Activated naive CD8-positive, alpha-beta T cell treated with anti-CD3 and anti-CD28 coated beads, Interleukin-2, amount 10 ng/mL, durations not matched to agents 7 days and 5 days (primary cell): ENCODE data around the gene TMEM161A. TPM values are rescaled to one million over a fixed set of nuclear protein-coding genes. Genes with fewer than 3 reads are reported as not detected.
"Not testable (repeated sequence)": the region's sequence is repeated elsewhere in the genome, so short reads cannot be mapped to it uniquely, and the experiment has no call there.

Experiments used
- ATAC-seq: fragments of 150-1000 bp; cut with Tn5 transposase; one replicate; pipeline ENCODE4 v1.10.0; 2021; ENCODE audit warnings: low read depth, moderate library complexity
- POLR2A ChIA-PET: fragments of 350-600 bp; sonication (Branson Sonifier 250); formaldehyde crosslinking; loops from one replicate; lab custom pipeline; 2021; ENCODE audit warnings: antibody characterized with exemption; lab: Charles Lee
- DNase-seq: peaks from one replicate; pipeline ENCODE4 v3.0.0; 2021
- H3K27ac Mint-ChIP-seq: one replicate; pipeline ENCODE4 v1.8.0; 2022; ENCODE audit warnings: mild to moderate bottlenecking, mixed read lengths
- H3K27me3 Mint-ChIP-seq: one replicate; pipeline ENCODE4 v1.8.0; 2022; ENCODE audit warnings: mild to moderate bottlenecking, moderate library complexity, mixed read lengths
- H3K36me3 Mint-ChIP-seq: one replicate; pipeline ENCODE4 v1.8.0; 2021; ENCODE audit warnings: mild to moderate bottlenecking, mixed read lengths
- H3K4me1 Mint-ChIP-seq: one replicate; pipeline ENCODE4 v1.8.0; 2021; ENCODE audit warnings: mixed read lengths
- H3K4me3 Mint-ChIP-seq: one replicate; pipeline ENCODE4 v1.8.0; 2022; ENCODE audit warnings: mild to moderate bottlenecking, moderate library complexity, mixed read lengths
- H3K9me3 Mint-ChIP-seq: one replicate; pipeline ENCODE4 v1.8.0; 2021; ENCODE audit warnings: mixed read lengths
- total RNA-seq, 2 experiments: library from RNA; stranded (reverse); gene quantifications; one replicate each; pipeline ENCODE4 v1.2.3, GENCODE V29; 2021

TMEM161A gene
- total RNA-seq, 2 experiments from 2014 or later = 25.8 to 30.5 TPM

DNA sequence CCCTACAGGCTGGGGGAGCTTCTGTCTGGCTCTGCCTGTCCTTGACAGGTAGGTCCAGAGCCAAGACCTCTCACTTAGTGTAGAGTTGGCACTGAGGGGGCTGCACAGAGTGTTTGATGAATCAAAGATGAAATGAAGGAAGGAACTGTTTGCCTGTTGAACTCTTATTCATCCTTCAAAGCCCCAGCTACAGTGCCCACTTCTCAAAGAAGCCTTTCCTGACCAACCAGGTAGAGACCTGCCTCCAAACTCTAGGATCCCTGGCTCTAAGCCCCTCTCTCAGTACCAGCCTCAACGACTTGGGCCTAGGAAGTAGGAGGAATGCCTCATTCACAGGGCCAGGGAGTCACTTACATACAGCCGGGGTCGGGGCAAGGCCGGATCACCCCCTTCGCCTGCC is 9.1 kb upstream of the TMEM161A start:
- H3K36me3 Mint-ChIP-seq = peaks cover 4% of the 10 kb centered on the region
- no peak overlapping the region for H3K4me3 Mint-ChIP-seq
- no peaks in the 10 kb centered on the region for H3K27me3 Mint-ChIP-seq
- ATAC-seq (no peak), DNase-seq (no peak)
- H3K9me3 Mint-ChIP-seq = no peaks in the 10 kb centered on the region
- POLR2A ChIA-PET = no interaction called here
- no peak overlapping the region for H3K27ac Mint-ChIP-seq
- H3K4me1 Mint-ChIP-seq = no peaks in the 10 kb centered on the region

DNA sequence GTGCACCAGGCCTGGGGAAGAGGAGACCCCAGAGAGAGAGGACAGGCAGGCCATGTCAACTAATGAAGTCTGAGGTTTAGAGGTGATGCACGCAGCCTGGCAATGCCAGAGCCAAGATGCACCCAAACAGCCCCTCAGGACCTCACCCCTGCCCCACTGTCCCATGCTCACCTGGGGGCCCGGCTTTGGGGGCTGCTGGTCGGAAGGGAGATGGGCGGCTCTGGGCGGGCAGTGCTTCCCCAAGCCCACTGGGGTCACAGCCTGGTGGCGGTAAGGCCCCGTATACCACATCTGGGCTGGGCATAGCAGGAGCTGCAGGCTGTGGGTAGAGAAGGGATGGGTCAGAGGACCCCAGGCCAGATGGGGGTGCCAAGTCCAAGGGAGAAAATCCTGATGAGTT is 8.6 kb upstream of the TMEM161A start:
- POLR2A ChIA-PET = no interaction called here
- H3K27me3 Mint-ChIP-seq = no peaks in the 10 kb centered on the region

DNA sequence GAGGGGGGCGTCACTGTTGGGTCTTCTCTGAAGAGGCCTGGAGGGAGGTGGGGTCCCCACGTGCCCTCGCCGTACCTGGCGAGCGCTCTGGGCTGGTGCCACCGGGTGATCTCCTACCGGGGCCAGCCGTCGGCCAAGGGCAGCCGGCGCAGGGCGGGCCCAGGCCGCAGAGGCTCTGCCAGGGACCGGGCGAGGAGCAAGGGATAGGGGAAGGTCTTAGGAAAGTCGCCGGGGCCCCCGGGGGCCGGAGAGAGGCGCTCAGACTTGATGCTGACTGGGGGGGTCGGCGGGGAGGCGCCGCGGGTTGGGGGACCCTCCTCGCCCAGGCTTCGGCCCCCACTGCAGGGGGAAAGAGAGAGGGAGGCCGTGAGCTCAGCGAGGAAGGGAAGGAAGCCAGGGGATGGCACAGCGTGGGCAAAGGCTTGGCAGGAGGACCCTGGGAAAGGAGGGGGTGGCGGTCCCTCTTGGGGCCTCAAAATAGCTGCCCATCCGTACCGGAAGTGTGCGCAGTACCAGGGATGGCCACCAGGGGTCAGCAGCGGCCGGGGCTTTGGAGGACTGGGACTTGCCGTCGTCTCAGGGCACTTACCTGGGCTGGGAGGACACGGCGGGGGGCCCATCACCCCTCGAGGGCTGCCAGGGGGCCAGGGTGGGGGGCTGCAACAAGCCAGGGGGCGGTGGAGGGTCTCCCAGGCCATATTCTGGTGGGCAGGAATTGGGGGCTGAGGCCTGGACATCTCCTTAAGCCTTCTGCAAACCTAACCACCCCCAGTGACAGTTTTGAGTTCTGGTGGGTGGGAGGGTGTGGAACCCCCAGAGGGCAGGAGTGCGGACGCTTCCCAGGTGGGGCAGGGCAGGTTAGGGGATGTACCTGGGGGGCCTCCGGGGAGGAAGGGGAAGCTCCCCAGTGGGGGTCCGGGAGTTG is 7.7 kb upstream of the TMEM161A start:
- Mint-ChIP-seq H3K27me3 (no peaks in the 10 kb centered on the region), H3K27ac (no peak overlapping the region), H3K4me3 (no peak overlapping the region), H3K36me3 (peaks cover 4% of the 10 kb centered on the region), H3K4me1 (no peaks in the 10 kb centered on the region), H3K9me3 (no peaks in the 10 kb centered on the region)
- peak; percentile 95 for DNase-seq
- ATAC-seq = peak; percentile 86
- POLR2A ChIA-PET = interaction anchor here (0.6 kb wide), 1 partner anchor 113 kb away, joined by 3 read pairs; no protein-coding TSS in a partner anchor

More for the DNA sequence above, 8.6 kb upstream of the TMEM161A start:
- peaks cover 4% of the 10 kb centered on the region for H3K36me3 Mint-ChIP-seq
- ATAC-seq (no peak), DNase-seq (no peak)
- no peak overlapping the region for H3K4me3 Mint-ChIP-seq
- H3K4me1 Mint-ChIP-seq = no peaks in the 10 kb centered on the region
- H3K27ac Mint-ChIP-seq = no peak overlapping the region
- H3K9me3 Mint-ChIP-seq = no peaks in the 10 kb centered on the region

DNA sequence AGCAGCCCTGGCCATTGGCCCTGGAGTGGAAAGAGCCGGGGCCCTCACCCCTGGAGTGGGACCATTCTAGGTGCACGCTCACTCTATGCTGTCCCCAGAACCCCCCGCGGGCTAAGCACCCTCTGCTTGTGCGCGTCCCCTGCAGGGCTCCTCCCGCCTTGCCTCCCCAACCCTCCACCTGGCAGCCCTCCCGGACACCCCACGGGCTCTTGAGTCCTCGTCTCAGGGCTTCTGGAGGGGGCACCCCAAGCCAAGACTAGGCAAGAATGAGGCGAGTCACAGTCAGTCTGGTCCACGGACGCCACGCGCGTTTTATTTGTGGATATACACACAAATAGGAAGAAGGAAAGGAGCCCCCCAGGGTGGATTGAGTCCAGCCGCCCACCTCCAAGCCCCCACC is 7.0 kb upstream of the TMEM161A start:
- no peak for ATAC-seq
- H3K4me1 Mint-ChIP-seq = no peaks in the 10 kb centered on the region
- H3K36me3 Mint-ChIP-seq = peaks cover 4% of the 10 kb centered on the region
- POLR2A ChIA-PET = no interaction called here
- H3K4me3 Mint-ChIP-seq = no peak overlapping the region
- H3K27me3 Mint-ChIP-seq = no peaks in the 10 kb centered on the region
- no peak for DNase-seq
- no peak overlapping the region for H3K27ac Mint-ChIP-seq
- no peaks in the 10 kb centered on the region for H3K9me3 Mint-ChIP-seq

DNA sequence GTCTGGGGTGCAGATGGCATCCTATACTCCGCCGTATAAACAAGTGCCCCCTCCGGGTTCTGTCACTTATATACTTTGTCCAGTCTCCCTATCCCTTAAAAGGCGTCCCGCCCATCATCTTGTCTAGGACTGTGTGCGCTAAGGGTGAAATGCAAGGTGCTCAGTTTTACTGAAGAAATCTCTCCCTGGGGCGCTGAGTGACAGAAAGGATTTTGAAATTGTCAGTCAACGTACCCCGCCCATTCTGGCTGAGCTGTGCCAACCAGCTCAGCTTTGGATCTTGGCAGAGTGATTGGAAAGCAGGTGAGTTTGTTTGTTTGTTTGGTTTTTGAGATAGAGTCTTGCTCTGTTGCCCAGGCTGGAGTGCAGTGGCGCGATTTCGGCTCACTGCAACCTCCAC is 4.1 kb upstream of the TMEM161A start:
- H3K27ac Mint-ChIP-seq = no peak overlapping the region
- DNase-seq (no peak), ATAC-seq (no peak)
- POLR2A ChIA-PET = no interaction called here
- no peak overlapping the region for H3K4me3 Mint-ChIP-seq
- H3K9me3 Mint-ChIP-seq = no peaks in the 10 kb centered on the region
- H3K4me1 Mint-ChIP-seq = peaks cover 15% of the 10 kb centered on the region
- H3K27me3 Mint-ChIP-seq = no peaks in the 10 kb centered on the region
- no peaks in the 10 kb centered on the region for H3K36me3 Mint-ChIP-seq

DNA sequence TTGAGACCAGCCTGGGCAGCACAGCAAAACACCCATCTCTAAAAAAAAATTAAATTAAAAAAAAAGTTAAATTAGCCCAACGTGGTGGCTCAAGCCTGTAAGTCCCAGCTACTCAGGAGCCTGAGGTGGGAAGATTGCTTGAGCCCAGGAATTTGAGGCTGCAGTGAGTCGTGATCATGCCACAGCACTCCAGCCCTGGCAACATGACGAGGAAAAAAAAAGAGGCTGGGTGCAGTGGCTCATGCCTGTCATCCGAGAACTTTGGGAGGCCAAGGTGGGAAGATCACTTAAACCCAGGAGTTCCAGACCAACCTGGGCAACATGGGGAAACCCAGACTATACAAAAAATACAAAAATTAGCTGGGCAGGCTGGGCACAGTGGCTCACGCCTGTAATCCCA is 2.2 kb upstream of the TMEM161A start:
- Mint-ChIP-seq H3K27ac (no peak overlapping the region), H3K4me1 (peaks cover 20% of the 10 kb centered on the region), H3K27me3 (no peaks in the 10 kb centered on the region), H3K9me3 (no peaks in the 10 kb centered on the region), H3K36me3 (no peaks in the 10 kb centered on the region), H3K4me3 (no peak overlapping the region)
- DNase-seq (no peak), ATAC-seq (no peak)
- POLR2A ChIA-PET = no interaction called here

DNA sequence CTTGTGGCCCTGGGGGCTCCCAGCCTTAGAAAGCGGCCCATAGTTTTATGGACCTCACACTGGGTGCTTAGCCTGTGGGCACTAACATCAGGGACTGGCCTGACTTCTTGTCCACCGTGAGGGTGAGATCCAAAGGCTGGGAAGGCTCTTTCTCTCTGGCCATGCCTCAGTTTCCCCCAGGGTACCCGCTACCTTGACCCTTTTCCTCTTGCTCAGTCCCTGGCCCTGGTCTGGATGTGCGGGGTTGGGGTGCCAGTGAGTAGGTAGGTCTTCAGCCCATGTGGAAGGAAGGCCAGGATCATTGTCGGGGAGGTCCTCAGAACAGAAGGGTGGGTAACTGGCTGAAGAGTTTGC is 1.6 kb upstream of the TMEM161A start:
- H3K27ac Mint-ChIP-seq = no peak overlapping the region
- H3K9me3 Mint-ChIP-seq = no peaks in the 10 kb centered on the region
- POLR2A ChIA-PET = no interaction called here
- no peak for ATAC-seq
- H3K36me3 Mint-ChIP-seq = peaks cover 3% of the 10 kb centered on the region
- no peak overlapping the region for H3K4me3 Mint-ChIP-seq
- H3K27me3 Mint-ChIP-seq = no peaks in the 10 kb centered on the region
- peaks cover 24% of the 10 kb centered on the region for H3K4me1 Mint-ChIP-seq
- no peak for DNase-seq

DNA sequence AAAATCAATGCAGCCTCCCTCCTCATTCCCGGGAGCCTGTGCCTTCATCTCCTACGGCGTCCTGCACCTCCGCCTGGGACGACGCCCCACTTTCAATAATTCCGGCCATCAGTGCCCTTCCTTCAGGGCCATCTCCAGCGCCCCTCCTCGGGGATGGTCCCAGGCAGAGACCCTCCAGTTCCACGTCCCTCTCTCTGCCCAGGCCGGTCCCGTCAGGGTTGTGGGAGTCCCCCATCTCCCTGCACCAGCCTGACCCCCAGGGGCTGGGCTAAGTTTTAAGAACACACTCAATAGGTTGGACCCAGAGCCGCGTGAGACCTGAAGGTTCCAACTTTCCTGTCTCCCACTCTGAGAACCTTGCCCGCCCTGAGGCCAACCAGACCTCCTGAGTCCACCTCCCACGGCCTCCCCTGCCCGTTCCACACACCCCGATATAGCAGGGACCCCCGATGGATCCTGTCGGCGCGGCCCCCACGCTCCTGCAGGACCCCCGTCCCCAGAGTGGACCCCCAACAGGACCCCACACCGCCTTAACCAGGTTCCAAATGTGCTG is 646 bp downstream of the TMEM161A start:
- Mint-ChIP-seq H3K27ac (peak overlapping the region; percentile 97), H3K27me3 (no peaks in the 10 kb centered on the region), H3K36me3 (peaks cover 10% of the 10 kb centered on the region), H3K4me3 (peak overlapping the region; percentile 96), H3K9me3 (no peaks in the 10 kb centered on the region), H3K4me1 (peaks cover 27% of the 10 kb centered on the region)
- ATAC-seq (no peak), DNase-seq (no peak)
- POLR2A ChIA-PET = no interaction called here

DNA sequence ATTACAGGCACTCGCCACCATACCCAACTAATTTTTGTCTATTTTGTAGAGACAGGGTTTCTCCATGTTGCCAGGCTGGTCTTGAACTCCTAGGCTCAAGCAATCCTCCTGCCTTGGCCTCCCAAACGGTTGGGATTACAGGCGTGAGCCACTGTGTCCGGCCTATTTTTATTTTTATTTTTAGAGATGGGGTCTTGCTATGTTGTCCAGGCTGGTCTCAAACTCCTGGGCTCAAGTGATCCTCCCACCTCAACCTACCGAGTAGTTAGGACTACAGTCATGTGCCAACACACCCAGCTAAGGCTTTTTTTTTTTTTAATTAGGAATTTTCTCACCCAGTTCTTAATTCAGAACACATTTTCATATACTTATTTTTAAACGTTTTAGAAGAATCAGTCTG is 2.6 kb downstream of the TMEM161A start:
- H3K27ac Mint-ChIP-seq = not testable (repeated sequence)

DNA sequence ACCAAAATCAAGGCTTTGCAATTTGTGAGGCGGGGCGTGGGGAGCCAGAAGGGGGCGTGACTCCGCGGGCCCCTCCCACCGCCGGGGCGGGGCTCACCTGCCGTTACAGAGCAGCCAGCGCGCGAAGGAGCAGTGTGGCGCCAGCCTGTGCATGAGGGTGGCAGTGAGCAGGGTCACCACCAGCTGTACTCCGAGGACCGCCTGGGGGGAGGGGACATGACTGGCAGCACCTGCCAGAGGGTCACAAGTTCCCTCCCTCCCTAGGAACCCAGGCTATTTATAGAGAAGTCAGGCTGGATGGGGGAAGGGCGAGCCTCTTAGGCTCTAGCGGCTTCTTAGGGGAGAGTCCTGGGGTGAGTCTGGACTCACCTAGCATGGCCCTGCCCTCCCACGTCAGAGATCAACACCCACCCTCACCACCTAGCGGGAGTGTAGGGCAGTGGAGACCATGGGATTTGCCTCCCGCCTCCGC is 3.6 kb downstream of the TMEM161A start:
- Mint-ChIP-seq H3K9me3 (peaks cover 4% of the 10 kb centered on the region), H3K27me3 (no peaks in the 10 kb centered on the region), H3K27ac (no peak overlapping the region), H3K4me1 (peaks cover 27% of the 10 kb centered on the region), H3K4me3 (no peak overlapping the region), H3K36me3 (peaks cover 18% of the 10 kb centered on the region)
- ATAC-seq = no peak
- DNase-seq = no peak
- POLR2A ChIA-PET = no interaction called here

More for the DNA sequence above, 2.6 kb downstream of the TMEM161A start:
- not testable (repeated sequence) for ATAC-seq, H3K27me3 Mint-ChIP-seq, DNase-seq, H3K9me3 Mint-ChIP-seq, H3K4me3 Mint-ChIP-seq
- POLR2A ChIA-PET = interaction anchor here (1.1 kb wide), 1 partner anchor 69 kb away, joined by 4 read pairs; no protein-coding TSS in a partner anchor
- Mint-ChIP-seq H3K4me1 (peaks cover 27% of the 10 kb centered on the region), H3K36me3 (peaks cover 18% of the 10 kb centered on the region)

DNA sequence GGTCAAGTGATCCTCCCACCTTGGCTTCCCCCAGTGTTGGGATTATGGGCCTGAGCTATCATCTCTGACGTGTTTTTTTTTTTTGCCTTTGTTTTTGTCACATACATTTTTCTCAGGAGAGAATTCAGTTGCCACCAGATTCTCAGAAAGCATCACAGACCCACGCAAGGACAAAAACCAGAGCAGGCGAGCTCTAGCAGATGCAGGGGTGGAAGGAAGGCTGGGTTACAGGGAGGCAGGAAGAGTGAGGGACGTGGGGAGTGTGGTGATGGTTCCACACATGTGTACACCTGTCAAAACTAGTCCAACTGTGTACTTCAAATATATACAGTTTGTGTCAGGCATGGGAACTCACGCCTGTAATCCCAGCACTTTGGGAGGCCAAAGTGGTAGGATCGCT is 4.3 kb downstream of the TMEM161A start:
- DNase-seq (no peak), ATAC-seq (no peak)
- H3K9me3 Mint-ChIP-seq = peaks cover 4% of the 10 kb centered on the region
- H3K27ac Mint-ChIP-seq = peak overlapping the region; percentile 68
- H3K4me1 Mint-ChIP-seq = peaks cover 24% of the 10 kb centered on the region
- no peak overlapping the region for H3K4me3 Mint-ChIP-seq
- peaks cover 21% of the 10 kb centered on the region for H3K36me3 Mint-ChIP-seq
- POLR2A ChIA-PET = no interaction called here
- no peaks in the 10 kb centered on the region for H3K27me3 Mint-ChIP-seq

DNA sequence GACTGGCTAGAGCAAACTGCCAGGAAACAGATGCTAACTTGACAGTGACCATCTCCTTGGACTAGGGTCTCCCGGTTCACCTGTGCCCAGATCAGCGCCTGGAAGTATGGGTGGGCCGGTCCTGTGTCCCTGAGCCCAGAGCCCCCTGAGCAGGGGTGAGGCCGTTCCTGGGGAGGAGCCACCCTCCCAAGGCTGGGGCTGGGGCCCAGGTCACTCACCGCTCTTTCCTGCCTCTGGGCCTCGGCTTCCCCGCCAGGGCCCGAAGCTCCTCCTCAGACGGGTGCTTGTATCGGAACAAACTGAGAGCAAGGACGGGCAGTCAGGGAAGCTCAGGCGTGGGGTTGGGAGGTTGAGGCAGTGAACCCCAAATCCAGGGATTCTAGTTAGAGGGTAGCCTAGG is 5.4 kb downstream of the TMEM161A start:
- POLR2A ChIA-PET = no interaction called here
- ATAC-seq (no peak), DNase-seq (no peak)
- peaks cover 16% of the 10 kb centered on the region for H3K4me1 Mint-ChIP-seq
- H3K27me3 Mint-ChIP-seq = no peaks in the 10 kb centered on the region
- H3K9me3 Mint-ChIP-seq = peaks cover 5% of the 10 kb centered on the region
- H3K4me3 Mint-ChIP-seq = no peak overlapping the region
- no peak overlapping the region for H3K27ac Mint-ChIP-seq
- peaks cover 24% of the 10 kb centered on the region for H3K36me3 Mint-ChIP-seq

DNA sequence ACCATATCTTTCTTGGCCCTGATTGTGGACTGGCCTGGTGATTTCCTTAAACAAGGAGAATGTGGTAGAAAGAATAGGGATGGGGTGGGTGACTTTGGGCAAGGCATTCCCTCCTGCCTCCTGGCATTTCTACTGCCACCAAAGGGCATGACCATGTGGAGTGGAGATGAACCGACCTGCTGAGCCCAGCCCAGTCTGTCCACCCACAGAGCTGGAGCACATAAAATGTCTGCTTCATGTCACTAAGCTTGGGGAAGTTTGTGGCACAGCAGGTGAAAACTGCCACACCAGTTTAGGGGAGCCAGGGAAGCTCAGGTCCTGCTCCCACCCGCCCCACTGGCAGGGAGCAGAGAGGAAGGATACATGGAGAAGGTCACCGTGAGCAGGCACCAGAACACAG is 6.3 kb downstream of the TMEM161A start:
- no peaks in the 10 kb centered on the region for H3K27me3 Mint-ChIP-seq
- no peak overlapping the region for H3K4me3 Mint-ChIP-seq
- DNase-seq (no peak), ATAC-seq (no peak)
- peaks cover 11% of the 10 kb centered on the region for H3K4me1 Mint-ChIP-seq
- POLR2A ChIA-PET = no interaction called here
- peaks cover 26% of the 10 kb centered on the region for H3K36me3 Mint-ChIP-seq
- H3K9me3 Mint-ChIP-seq = peaks cover 6% of the 10 kb centered on the region
- H3K27ac Mint-ChIP-seq = no peak overlapping the region

DNA sequence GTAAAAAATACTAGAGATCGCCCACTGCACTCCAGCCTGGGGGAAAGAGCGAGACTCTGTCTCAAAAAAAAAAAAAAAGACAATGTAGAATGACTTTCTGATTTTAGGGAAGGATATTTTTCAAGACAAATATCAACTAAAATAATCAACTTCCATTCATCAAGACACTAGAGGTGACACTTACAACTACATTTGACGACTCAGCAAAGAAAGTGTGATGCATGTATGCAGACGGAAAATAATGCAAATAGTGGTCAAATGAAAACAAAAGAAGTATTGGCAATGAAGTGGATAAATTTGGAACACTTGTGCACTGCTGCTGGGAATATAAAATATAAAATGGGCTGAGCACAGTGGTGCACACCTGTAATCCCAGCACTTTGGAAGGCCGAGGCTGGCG is 12.2 kb downstream of the TMEM161A start:
- Mint-ChIP-seq H3K27ac (no peak overlapping the region), H3K9me3 (peaks cover 9% of the 10 kb centered on the region), H3K4me1 (peaks cover 2% of the 10 kb centered on the region), H3K4me3 (no peak overlapping the region), H3K27me3 (no peaks in the 10 kb centered on the region), H3K36me3 (peaks cover 21% of the 10 kb centered on the region)
- DNase-seq (no peak), ATAC-seq (no peak)
- POLR2A ChIA-PET = no interaction called here
